WTC11 (cell line): ENCODE measurements around the gene LDAH.

Source experiments
- MAX ChIP-seq: sonication (generic); formaldehyde crosslinking; IDR thresholded peaks from 2 replicates; pipeline ENCODE4 v1.8.0; 2022; ENCODE audit warnings: mild to moderate bottlenecking, missing genetic modification reagents
- NR2C2 ChIP-seq: sonication (generic); formaldehyde crosslinking; IDR thresholded peaks from 2 replicates; pipeline ENCODE4 v1.8.0; 2022; ENCODE audit warnings: mild to moderate bottlenecking, missing genetic modification reagents
- NR3C1 ChIP-seq: sonication (generic); formaldehyde crosslinking; conservative IDR thresholded peaks from 2 replicates; pipeline ENCODE4 v1.8.1; 2023; ENCODE audit warnings: low read depth, mild to moderate bottlenecking, missing genetic modification reagents
- RELA ChIP-seq: sonication (generic); formaldehyde crosslinking; IDR thresholded peaks from 2 replicates; pipeline ENCODE4 v1.8.1; 2022; ENCODE audit warnings: missing genetic modification reagents, mild to moderate bottlenecking, borderline replicate concordance
- SMAD3 ChIP-seq: sonication (generic); formaldehyde crosslinking; IDR thresholded peaks from 2 replicates; pipeline ENCODE4 v1.8.0; 2022; ENCODE audit warnings: missing genetic modification reagents, mild to moderate bottlenecking, borderline replicate concordance
- USF2 ChIP-seq: sonication (generic); formaldehyde crosslinking; IDR thresholded peaks from 2 replicates; pipeline ENCODE4 v1.8.1; 2023; ENCODE audit warnings: mild to moderate bottlenecking, missing genetic modification reagents, moderate library complexity
- ZBTB21 ChIP-seq: sonication (generic); formaldehyde crosslinking; IDR thresholded peaks from 2 replicates; pipeline ENCODE4 v1.8.1; 2023; ENCODE audit warnings: mild to moderate bottlenecking, missing genetic modification reagents, borderline replicate concordance
- ZNF138 ChIP-seq: sonication (generic); formaldehyde crosslinking; conservative IDR thresholded peaks from 2 replicates; pipeline ENCODE4 v1.8.1; 2022; ENCODE audit warnings: mild to moderate bottlenecking, moderate library complexity, missing genetic modification reagents
- TF ChIP-seq, protein P1 (sequence below): fragments of 200-600 bp; IDR thresholded peaks from 2 replicates; pipeline ENCODE4 v1.8.0; 2022; ENCODE audit warnings: antibody characterized with exemption
- TF ChIP-seq, protein P2 (sequence below): sonication (generic); formaldehyde crosslinking; IDR thresholded peaks from 2 replicates; pipeline ENCODE4 v1.8.1; 2022; ENCODE audit warnings: low read depth, missing genetic modification reagents, borderline replicate concordance
- TF ChIP-seq, protein P3 (sequence below): sonication (generic); formaldehyde crosslinking; IDR thresholded peaks from 2 replicates; pipeline ENCODE4 v1.8.0; 2022; ENCODE audit warnings: mild to moderate bottlenecking, missing genetic modification reagents

DNA sequence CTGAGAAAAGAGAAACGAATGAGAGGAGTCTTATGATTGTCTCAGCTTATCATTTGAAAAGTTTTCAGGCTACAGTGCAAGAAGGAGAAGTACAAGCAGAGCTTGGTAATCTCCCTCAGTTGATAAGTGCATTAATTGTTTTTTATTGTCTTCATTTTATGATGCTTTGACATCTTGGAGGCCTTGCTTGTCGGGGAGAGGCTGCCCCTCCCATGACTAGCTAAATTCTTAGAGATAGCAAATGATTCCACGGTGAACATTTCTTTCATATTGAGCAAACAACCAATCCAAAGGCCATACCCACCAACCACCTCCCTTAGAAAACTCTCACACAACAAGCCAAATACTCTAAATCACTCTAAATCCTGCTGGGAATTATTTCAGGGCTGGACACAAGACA lies 116.1 kb downstream of the LDAH start:
- no peak for TF ChIP-seq ZNF138 (CRISPR knock-in tag)
- TF ChIP-seq SMAD3 (CRISPR knock-in tag) = no peak
- TF ChIP-seq, protein P1, sequence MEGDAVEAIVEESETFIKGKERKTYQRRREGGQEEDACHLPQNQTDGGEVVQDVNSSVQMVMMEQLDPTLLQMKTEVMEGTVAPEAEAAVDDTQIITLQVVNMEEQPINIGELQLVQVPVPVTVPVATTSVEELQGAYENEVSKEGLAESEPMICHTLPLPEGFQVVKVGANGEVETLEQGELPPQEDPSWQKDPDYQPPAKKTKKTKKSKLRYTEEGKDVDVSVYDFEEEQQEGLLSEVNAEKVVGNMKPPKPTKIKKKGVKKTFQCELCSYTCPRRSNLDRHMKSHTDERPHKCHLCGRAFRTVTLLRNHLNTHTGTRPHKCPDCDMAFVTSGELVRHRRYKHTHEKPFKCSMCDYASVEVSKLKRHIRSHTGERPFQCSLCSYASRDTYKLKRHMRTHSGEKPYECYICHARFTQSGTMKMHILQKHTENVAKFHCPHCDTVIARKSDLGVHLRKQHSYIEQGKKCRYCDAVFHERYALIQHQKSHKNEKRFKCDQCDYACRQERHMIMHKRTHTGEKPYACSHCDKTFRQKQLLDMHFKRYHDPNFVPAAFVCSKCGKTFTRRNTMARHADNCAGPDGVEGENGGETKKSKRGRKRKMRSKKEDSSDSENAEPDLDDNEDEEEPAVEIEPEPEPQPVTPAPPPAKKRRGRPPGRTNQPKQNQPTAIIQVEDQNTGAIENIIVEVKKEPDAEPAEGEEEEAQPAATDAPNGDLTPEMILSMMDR = no peak
- TF ChIP-seq ZBTB21 (CRISPR knock-in tag) = no peak
- no peak for TF ChIP-seq NR3C1
- TF ChIP-seq, protein P2, sequence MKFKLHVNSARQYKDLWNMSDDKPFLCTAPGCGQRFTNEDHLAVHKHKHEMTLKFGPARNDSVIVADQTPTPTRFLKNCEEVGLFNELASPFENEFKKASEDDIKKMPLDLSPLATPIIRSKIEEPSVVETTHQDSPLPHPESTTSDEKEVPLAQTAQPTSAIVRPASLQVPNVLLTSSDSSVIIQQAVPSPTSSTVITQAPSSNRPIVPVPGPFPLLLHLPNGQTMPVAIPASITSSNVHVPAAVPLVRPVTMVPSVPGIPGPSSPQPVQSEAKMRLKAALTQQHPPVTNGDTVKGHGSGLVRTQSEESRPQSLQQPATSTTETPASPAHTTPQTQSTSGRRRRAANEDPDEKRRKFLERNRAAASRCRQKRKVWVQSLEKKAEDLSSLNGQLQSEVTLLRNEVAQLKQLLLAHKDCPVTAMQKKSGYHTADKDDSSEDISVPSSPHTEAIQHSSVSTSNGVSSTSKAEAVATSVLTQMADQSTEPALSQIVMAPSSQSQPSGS (CRISPR knock-in tag) = no peak
- TF ChIP-seq, protein P3, sequence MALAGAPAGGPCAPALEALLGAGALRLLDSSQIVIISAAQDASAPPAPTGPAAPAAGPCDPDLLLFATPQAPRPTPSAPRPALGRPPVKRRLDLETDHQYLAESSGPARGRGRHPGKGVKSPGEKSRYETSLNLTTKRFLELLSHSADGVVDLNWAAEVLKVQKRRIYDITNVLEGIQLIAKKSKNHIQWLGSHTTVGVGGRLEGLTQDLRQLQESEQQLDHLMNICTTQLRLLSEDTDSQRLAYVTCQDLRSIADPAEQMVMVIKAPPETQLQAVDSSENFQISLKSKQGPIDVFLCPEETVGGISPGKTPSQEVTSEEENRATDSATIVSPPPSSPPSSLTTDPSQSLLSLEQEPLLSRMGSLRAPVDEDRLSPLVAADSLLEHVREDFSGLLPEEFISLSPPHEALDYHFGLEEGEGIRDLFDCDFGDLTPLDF = no peak
- TF ChIP-seq USF2 (CRISPR knock-in tag) = no peak
- TF ChIP-seq NR2C2 (CRISPR knock-in tag) = no peak
- TF ChIP-seq MAX (CRISPR knock-in tag) = no peak
- TF ChIP-seq RELA (CRISPR knock-in tag) = no peak
